B cell (primary cell): ENCODE results near the gene SIRPA. TPM values are rescaled to one million over a fixed set of nuclear protein-coding genes. Genes with fewer than 3 reads are reported as not detected.

Source experiments
- ATAC-seq: fragments of 200-7000 bp; cut with Tn5 transposase; one replicate; pipeline ENCODE4 v1.10.0; 2021; ENCODE audit warnings: low read depth, mild to moderate bottlenecking, moderate number of reproducible peaks, moderate library complexity
- CTCF ChIA-PET: fragments of 350-600 bp; sonication (Branson Sonifier 250); formaldehyde crosslinking; loops from one replicate; lab custom pipeline; 2021; ENCODE audit warnings: antibody characterized with exemption, inconsistent platforms; lab: Charles Lee
- POLR2A ChIA-PET: fragments of 350-600 bp; sonication (Branson Sonifier 250); formaldehyde crosslinking; loops from one replicate; lab custom pipeline; 2021; ENCODE audit warnings: antibody characterized with exemption; lab: Charles Lee
- DNase-seq: peaks from one replicate; pipeline ENCODE4 v3.0.0; 2013
- H2AFZ ChIP-seq: 2 replicates; pipeline ENCODE4 v1.6.1; 2012; ENCODE audit warnings: mild to moderate bottlenecking, low read depth, low read length; ENCODE audit not compliant: insufficient read depth, poor library complexity, severe bottlenecking
- H3K27ac ChIP-seq, 2 donors: 1 replicate in 1 of 2; 2 replicates in 1 of 2; pipeline ENCODE4 v1.5.1; 2012 to 2013; ENCODE audit warnings: low read length in 2 of 2, mild to moderate bottlenecking in 2 of 2, moderate library complexity in 1 of 2
- H3K27me3 ChIP-seq, 4 experiments: fragments of 200-600 bp in 1 of 4; sonication (generic) in 1 of 4; replicated peaks in 1 of 4; 1 replicate in 2 of 4; 2 replicates in 2 of 4; pipeline versions ENCODE4 v1.6.1 to v1.7.0; 2013 to 2016; ENCODE audit warnings: low read length in 3 of 4, mild to moderate bottlenecking in 2 of 4, mixed read lengths in 1 of 4, moderate library complexity in 1 of 4; ENCODE audit not compliant: insufficient read depth in 4 of 4, control insufficient read depth in 3 of 4; ENCODE audit errors: control extremely low read depth in 1 of 4
- H3K36me3 ChIP-seq, 2 experiments: replicated peaks in 1 of 2; 1 replicate in 1 of 2; 2 replicates in 1 of 2; pipeline versions ENCODE4 v1.6.1 to v1.7.1; 2013; ENCODE audit warnings: low read length in 1 of 2; ENCODE audit not compliant: insufficient read depth in 2 of 2, control insufficient read depth in 1 of 2; ENCODE audit errors: control extremely low read depth in 1 of 2, extremely low read depth in 1 of 2
- H3K4me1 ChIP-seq, 2 donors: fragments of 200-600 bp in 1 of 2; sonication (generic) in 1 of 2; 1 replicate in 1 of 2; 2 replicates in 1 of 2; pipeline versions ENCODE4 v1.5.1 to v1.6.1; 2013 to 2017; ENCODE audit warnings: low read length in 2 of 2; ENCODE audit not compliant: control insufficient read depth in 2 of 2, insufficient read depth in 2 of 2
- H3K4me2 ChIP-seq: replicated peaks from 2 replicates; pipeline ENCODE3; 2012; ENCODE audit warnings: mild to moderate bottlenecking, low read depth, low read length; ENCODE audit not compliant: poor library complexity, severe bottlenecking
- H3K4me3 ChIP-seq, 5 experiments: fragments of 200-600 bp in 1 of 5; sonication (generic) in 1 of 5; 1 replicate in 3 of 5; 2 replicates in 2 of 5; pipeline versions ENCODE4 v1.5.1 to v1.7.0; 2011 to 2016; ENCODE audit warnings: low read length in 4 of 5, mild to moderate bottlenecking in 4 of 5, low read depth in 2 of 5, control low read depth in 1 of 5, moderate library complexity in 1 of 5; ENCODE audit not compliant: insufficient read depth in 1 of 5; ENCODE audit errors: control extremely low read depth in 1 of 5, extremely low read depth in 1 of 5
- H3K79me2 ChIP-seq: fragments of 200-600 bp; sonication (generic); one replicate; pipeline ENCODE4 v1.6.0; 2016; ENCODE audit warnings: low read length; ENCODE audit not compliant: control insufficient read depth, insufficient read depth
- H3K9ac ChIP-seq: fragments of 200-600 bp; sonication (generic); 2 replicates; pipeline ENCODE4 v1.6.1; 2017; ENCODE audit warnings: mild to moderate bottlenecking, low read length, moderate library complexity
- H3K9me3 ChIP-seq, 3 donors: one replicate each; pipeline versions ENCODE4 v1.6.1 to v1.7.1; 2013; ENCODE audit warnings: low read length in 2 of 3; ENCODE audit not compliant: control insufficient read depth in 2 of 3, insufficient read depth in 1 of 3; ENCODE audit errors: control extremely low read depth in 1 of 3
- H4K20me1 ChIP-seq: 2 replicates; pipeline ENCODE4 v1.6.0; 2012; ENCODE audit warnings: mild to moderate bottlenecking, low read length; ENCODE audit not compliant: insufficient read depth, control insufficient read depth, poor library complexity, severe bottlenecking
- H3K27ac Mint-ChIP-seq: one replicate; pipeline ENCODE4 v1.8.0; 2021; ENCODE audit warnings: mixed read lengths
- H3K27me3 Mint-ChIP-seq: one replicate; pipeline ENCODE4 v1.8.0; 2021; ENCODE audit warnings: mixed read lengths
- H3K4me1 Mint-ChIP-seq: one replicate; pipeline ENCODE4 v1.8.0; 2021; ENCODE audit warnings: mixed read lengths
- H3K4me3 Mint-ChIP-seq: one replicate; pipeline ENCODE4 v1.8.0; 2021; ENCODE audit warnings: mixed read lengths
- H3K9me3 Mint-ChIP-seq: one replicate; pipeline ENCODE4 v1.8.0; 2022; ENCODE audit warnings: mixed read lengths; ENCODE audit not compliant: insufficient read depth
- CTCF ChIP-seq: fragments of 200-600 bp; IDR thresholded peaks from one replicate; pipeline ENCODE4 v1.8.0; 2022; ENCODE audit warnings: antibody characterized with exemption, mild to moderate bottlenecking
- EZH2 ChIP-seq: IDR thresholded peaks from 2 replicates; pipeline ENCODE4 v1.6.1; 2012; ENCODE audit warnings: borderline replicate concordance, low read depth, mild to moderate bottlenecking, moderate library complexity, low read length; ENCODE audit not compliant: insufficient read depth, poor library complexity, severe bottlenecking
- WGBS: methylation state at CpG from one replicate; pipeline ENCODE4 v1.1.5; 2013; ENCODE audit warnings: missing lambda C conversion rate; ENCODE audit not compliant: insufficient coverage; 5-methylcytosine and 5-hydroxymethylcytosine counted together
- intact Hi-C: fragments of 100-400 bp; cut with micrococcal nuclease; formaldehyde crosslinking; loops from one replicate; pipeline ENCODE4 v1.10.0; 2022
- polyA plus RNA-seq: library from polyadenylated mRNA; depleted of rRNA; stranded (reverse); fragments of >200 nt; gene quantifications from 2 replicates; pipeline ENCODE4 v1.2.3, GENCODE V29; 2012
- total RNA-seq, 2 donors: library from RNA; stranded (reverse); fragments of 120-200 nt in 1 of 2; gene quantifications; 1 replicate in 1 of 2; 2 replicates in 1 of 2; pipeline versions ENCODE4 v1.2.3 to v1.2.4, GENCODE V29; 2013 to 2022

Gene SIRPA
- total and polyA plus RNA-seq, 2 donors (not counting 1 experiment from before 2014, with no cell fraction given): 0.94 to 10.2 TPM

- intact Hi-C loops: no loop called here
- H4K20me1 ChIP-seq: no peaks in the 10 kb centered on the region
These were observed 36.6 kb downstream of the SIRPA start for GRCh38 chr20:1931830-1932229.

GRCh38 chr20:1932971-1933370 lies 37.8 kb downstream of the SIRPA start:
- H4K20me1 ChIP-seq: no peaks in the 10 kb centered on the region
- Mint-ChIP-seq H3K9me3 (no peaks in the 10 kb centered on the region), H3K4me1 (peaks cover 9% of the 10 kb centered on the region), H3K4me3 (no peak overlapping the region), H3K27ac (no peak overlapping the region), H3K27me3 (no peaks in the 10 kb centered on the region)
- H3K4me3 ChIP-seq: no peak overlapping the region
- H3K9me3 ChIP-seq: no peaks in the 10 kb centered on the region
- H2AFZ ChIP-seq: no peak overlapping the region
- CTCF ChIA-PET: no interaction called here
- no peaks in the 10 kb centered on the region for H3K79me2 ChIP-seq
- H3K4me2 ChIP-seq: no peak overlapping the region
- POLR2A ChIA-PET: no interaction called here
- DNase-seq: no peak
- H3K9ac ChIP-seq: no peak overlapping the region
- no peaks in the 10 kb centered on the region for H3K27me3 ChIP-seq
- no peak for ATAC-seq
- intact Hi-C loops: no loop called here
- no peak overlapping the region for H3K27ac ChIP-seq
- TF ChIP-seq EZH2 (no peak), CTCF (no peak)
- H3K36me3 ChIP-seq: no peaks in the 10 kb centered on the region
- 100% methylated on average over 1 of the region's 2 CpGs for WGBS
- H3K4me1 ChIP-seq: peaks cover 0 to 1% of the 10 kb centered on the region in 2 donors

More at GRCh38 chr20:1931830-1932229, 36.6 kb downstream of the SIRPA start:
- peaks cover 9 to 13% of the 10 kb centered on the region in 2 donors for H3K4me1 ChIP-seq
- H3K4me3 Mint-ChIP-seq: no peak overlapping the region
- TF ChIP-seq CTCF (no peak), EZH2 (no peak)
- CTCF ChIA-PET: interaction anchor here (0.9 kb wide), 2 partner anchors 129 to 241 kb away, joined by 3 read pairs; no protein-coding TSS in a partner anchor
- no peak for DNase-seq
- no peaks in the 10 kb centered on the region for H3K9me3 Mint-ChIP-seq
- no peak overlapping the region for H3K4me2 ChIP-seq
- H3K27me3 Mint-ChIP-seq: no peaks in the 10 kb centered on the region
- H3K27ac Mint-ChIP-seq: no peak overlapping the region
- ATAC-seq: no peak
- H3K9ac ChIP-seq: no peak overlapping the region
- no peaks in the 10 kb centered on the region for H3K36me3 ChIP-seq
- no peaks in the 10 kb centered on the region for H3K27me3 ChIP-seq
- no peaks in the 10 kb centered on the region for H3K79me2 ChIP-seq
- POLR2A ChIA-PET: no interaction called here
- no peak overlapping the region for H3K27ac ChIP-seq
- no peak overlapping the region for H3K4me3 ChIP-seq
- no peaks in the 10 kb centered on the region for H3K9me3 ChIP-seq
- H2AFZ ChIP-seq: no peak overlapping the region
- peaks cover 20% of the 10 kb centered on the region for H3K4me1 Mint-ChIP-seq
- WGBS: 95% methylated on average over 4 of the region's 5 CpGs
